Activated CD4-positive, alpha-beta T cell treated with anti-CD3 and anti-CD28 coated beads, Interleukin-2, amount 50 U/mL, for 1 hour (primary cell): Measurements from ENCODE around the gene ABHD12B.
"Not testable (repeated sequence)": the region's sequence is repeated elsewhere in the genome, so short reads cannot be mapped to it uniquely, and the experiment has no call there.

Experiments
- DNase-seq: peaks from one replicate; pipeline ENCODE4 v3.0.0-alpha.2; 2020

Gene ABHD12B

GRCh38 chr14:50897658-50898175, 25.9 kb downstream of the ABHD12B start:
- no peak for DNase-seq

GRCh38 chr14:50901361-50901760, 29.5 kb downstream of the ABHD12B start:
- no peak for DNase-seq

- no peak for DNase-seq
Measured at GRCh38 chr14:50904719-50905118, 32.9 kb downstream of the ABHD12B start.

GRCh38 chr14:50906326-50907065, 34.6 kb downstream of the ABHD12B start:
- no peak for DNase-seq

GRCh38 chr14:50910495-50911420, 38.9 kb downstream of the ABHD12B start:
- no peak for DNase-seq

GRCh38 chr14:50917449-50917848, 45.6 kb downstream of the ABHD12B start:
- DNase-seq, result no peak

GRCh38 chr14:50919524-50919923, 47.7 kb downstream of the ABHD12B start:
- not testable (repeated sequence) for DNase-seq

- DNase-seq, result no peak
Measured at GRCh38 chr14:50920482-50921230, 48.8 kb downstream of the ABHD12B start.

GRCh38 chr14:50922803-50923202, 51.0 kb downstream of the ABHD12B start:
- no peak for DNase-seq

- DNase-seq, result no peak
Measured at GRCh38 chr14:50924236-50924635, 52.4 kb downstream of the ABHD12B start.

- DNase-seq, result no peak
Measured at GRCh38 chr14:50924843-50925242, 53.0 kb downstream of the ABHD12B start.

- DNase-seq, result no peak
Measured at GRCh38 chr14:50926851-50927386, 55.1 kb downstream of the ABHD12B start.

GRCh38 chr14:50928002-50928635, 56.3 kb downstream of the ABHD12B start:
- DNase-seq, result no peak

- DNase-seq, result no peak
Measured at GRCh38 chr14:50929506-50929905, 57.7 kb downstream of the ABHD12B start.

- no peak for DNase-seq
Measured at GRCh38 chr14:50931559-50931958, 59.7 kb downstream of the ABHD12B start.

GRCh38 chr14:50932156-50932555, 60.3 kb downstream of the ABHD12B start:
- no peak for DNase-seq

GRCh38 chr14:50932592-50933495, 61.0 kb downstream of the ABHD12B start:
- no peak for DNase-seq

- no peak for DNase-seq
Measured at GRCh38 chr14:50935126-50936015, 63.5 kb downstream of the ABHD12B start.

- no peak for DNase-seq
Measured at GRCh38 chr14:50936016-50936340, 64.1 kb downstream of the ABHD12B start.

- DNase-seq, result no peak
Measured at GRCh38 chr14:50936882-50937281, 65.0 kb downstream of the ABHD12B start.
